ENCODE measurements around the gene VPS25. TPM values are rescaled to one million over a fixed set of nuclear protein-coding genes. Genes with fewer than 3 reads are reported as not detected.

The VPS25 gene
- total RNA-seq, 1 donor from 2014 or later: 77.5 TPM

DNA sequence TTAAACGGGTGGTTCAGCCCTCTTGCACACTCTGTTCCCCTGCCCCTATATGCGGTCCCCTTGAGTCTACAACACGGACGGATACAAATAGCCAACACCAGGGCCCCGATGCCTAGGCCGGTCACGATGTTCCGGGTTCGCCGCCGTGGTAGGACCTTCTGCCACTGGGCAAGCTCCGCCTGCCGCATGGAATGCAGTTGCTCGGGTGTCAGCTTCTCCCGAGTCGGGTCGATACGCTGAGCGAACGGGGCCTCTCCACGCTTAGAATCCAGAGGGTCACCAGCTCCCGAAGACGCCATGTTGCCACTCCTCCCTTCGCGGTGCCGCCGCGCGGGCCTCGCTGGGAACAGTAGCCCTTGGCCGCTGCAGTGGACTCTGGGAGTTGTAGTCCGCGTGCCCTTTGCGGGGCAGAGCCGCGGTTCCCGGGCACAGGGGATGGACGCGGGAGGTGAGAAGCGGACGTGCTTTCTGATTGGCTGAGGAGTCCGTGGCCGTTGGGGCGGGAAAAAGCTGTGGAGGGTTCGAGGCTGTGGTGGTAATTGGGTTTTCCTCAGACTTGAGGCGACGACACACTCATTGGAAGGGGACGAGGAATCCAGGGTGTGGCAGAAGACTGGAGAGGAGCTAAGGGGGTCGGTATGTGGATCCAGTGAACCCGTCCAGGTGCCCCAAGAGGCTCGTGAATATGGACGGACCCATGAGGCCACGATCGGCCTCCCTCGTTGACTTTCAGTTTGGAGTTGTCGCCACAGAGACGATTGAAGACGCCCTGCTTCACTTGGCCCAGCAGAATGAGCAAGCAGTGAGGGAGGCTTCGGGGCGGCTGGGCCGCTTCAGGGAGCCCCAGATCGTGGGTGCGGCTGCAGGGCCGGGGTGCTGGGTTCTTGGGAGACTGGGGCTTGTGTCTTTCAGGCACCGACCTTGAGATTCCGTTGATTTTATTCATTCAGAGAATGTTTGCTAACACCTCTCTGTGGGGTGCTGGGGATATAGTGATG lies 25.4 kb downstream of the VPS25 start, which contains the start of the genes CNTD1 and COA3:
Gene CNTD1, plus strand, starts transcription at position 479 of the 998 bp plus-strand sequence. Its CDS starts 207 bp downstream, at position 686.
Gene COA3, minus strand, starts transcription at position 322 of the 998 bp plus-strand sequence. Its CDS starts 23 bp downstream, at position 299.
- Histone ChIP-seq H3K9me3 (ENCODE audit: low read depth) (no peaks in the 10 kb centered on the region), H3K4me2 (peak within 1 kb of the TSS; percentile 92), H4K20me1 (ENCODE audit: low read depth) (no peaks in the 10 kb centered on the region), H3K27ac (no peak within 1 kb of the TSS), H3K79me2 (ENCODE audit: low read depth) (peaks cover 16% of the 10 kb centered on the region), H3K4me1 (peaks cover 7% of the 10 kb centered on the region), H3K27me3 (peaks cover 34% of the 10 kb centered on the region), H3F3A (ENCODE audit: low read depth) (no peaks in the 10 kb centered on the region), H2AFZ (replicated peaks) (peak within 1 kb of the TSS; percentile 74), H3K36me3 (no peaks in the 10 kb centered on the region), H3K4me3 (peak within 1 kb of the TSS; percentile 87), H3K9ac (peak within 1 kb of the TSS; percentile 73)
- peak; percentile 93 for DNase-seq (ENCODE audit: low spot score)
- peak within 1 kb of the TSS; percentile 95 for H3K4me3 Mint-ChIP-seq
- H3K27ac Mint-ChIP-seq: peak within 1 kb of the TSS; percentile 18
- peaks cover 20% of the 10 kb centered on the region for H3K4me1 Mint-ChIP-seq
- H3K36me3 Mint-ChIP-seq: peaks cover 12% of the 10 kb centered on the region
- H3K27me3 Mint-ChIP-seq (ENCODE audit: insufficient read depth, low read depth): peaks cover 16% of the 10 kb centered on the region
- TF ChIP-seq EZH2 (IDR thresholded peaks at IDR 0.05) (no peak), EZH2phosphoT487 (IDR thresholded peaks at IDR 0.05) (no peak)
- TF ChIP-seq, protein P1, sequence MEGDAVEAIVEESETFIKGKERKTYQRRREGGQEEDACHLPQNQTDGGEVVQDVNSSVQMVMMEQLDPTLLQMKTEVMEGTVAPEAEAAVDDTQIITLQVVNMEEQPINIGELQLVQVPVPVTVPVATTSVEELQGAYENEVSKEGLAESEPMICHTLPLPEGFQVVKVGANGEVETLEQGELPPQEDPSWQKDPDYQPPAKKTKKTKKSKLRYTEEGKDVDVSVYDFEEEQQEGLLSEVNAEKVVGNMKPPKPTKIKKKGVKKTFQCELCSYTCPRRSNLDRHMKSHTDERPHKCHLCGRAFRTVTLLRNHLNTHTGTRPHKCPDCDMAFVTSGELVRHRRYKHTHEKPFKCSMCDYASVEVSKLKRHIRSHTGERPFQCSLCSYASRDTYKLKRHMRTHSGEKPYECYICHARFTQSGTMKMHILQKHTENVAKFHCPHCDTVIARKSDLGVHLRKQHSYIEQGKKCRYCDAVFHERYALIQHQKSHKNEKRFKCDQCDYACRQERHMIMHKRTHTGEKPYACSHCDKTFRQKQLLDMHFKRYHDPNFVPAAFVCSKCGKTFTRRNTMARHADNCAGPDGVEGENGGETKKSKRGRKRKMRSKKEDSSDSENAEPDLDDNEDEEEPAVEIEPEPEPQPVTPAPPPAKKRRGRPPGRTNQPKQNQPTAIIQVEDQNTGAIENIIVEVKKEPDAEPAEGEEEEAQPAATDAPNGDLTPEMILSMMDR (IDR thresholded peaks at IDR 0.05): peak; percentile 12
- H3K9me3 Mint-ChIP-seq: peaks cover 3% of the 10 kb centered on the region

DNA sequence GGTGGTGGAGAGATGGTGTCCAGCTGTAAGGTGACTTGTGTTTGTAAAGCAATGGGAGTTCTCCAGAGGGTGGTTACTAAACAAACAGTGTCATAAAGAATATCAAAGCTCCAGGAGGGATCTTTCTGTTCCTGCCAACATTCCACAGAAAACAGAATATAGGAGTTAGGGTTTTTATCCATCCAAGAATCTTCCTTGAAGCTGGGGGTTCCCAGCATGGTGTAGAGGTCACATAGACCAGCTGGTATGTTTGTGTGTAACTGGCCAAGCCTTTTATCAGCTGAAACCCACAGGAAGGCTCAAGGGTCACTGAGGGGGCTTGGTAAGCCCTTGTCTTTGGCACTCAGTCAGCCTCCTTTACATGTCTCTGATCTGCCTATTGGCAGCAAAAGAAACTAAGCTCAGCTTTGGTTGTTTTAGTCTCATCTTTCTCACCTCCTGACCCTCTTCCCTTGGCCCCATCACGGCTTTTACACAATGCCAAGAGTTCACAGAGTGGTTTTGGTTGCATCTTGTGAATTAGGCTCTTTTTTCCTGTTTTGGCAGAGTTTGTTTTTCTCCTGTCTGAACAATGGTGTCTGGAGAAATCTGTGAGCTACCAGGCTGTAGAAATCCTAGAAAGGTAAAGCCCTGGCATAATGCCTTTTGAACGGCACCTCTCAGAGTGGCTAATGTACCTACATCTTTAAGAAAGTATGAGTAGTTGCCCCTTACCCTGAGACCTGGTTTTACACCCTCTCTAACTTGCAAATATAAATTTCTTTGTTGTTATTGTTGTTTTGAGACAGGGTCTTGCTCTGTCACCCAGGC lies 30.0 kb downstream of the VPS25 start:
- H3K9me3 Mint-ChIP-seq: peaks cover 3% of the 10 kb centered on the region
- TF ChIP-seq, protein P1 (IDR thresholded peaks at IDR 0.05): no peak
- TF ChIP-seq EZH2phosphoT487 (IDR thresholded peaks at IDR 0.05): no peak
- no peak for DNase-seq (ENCODE audit: low spot score)
- H3K4me1 ChIP-seq: no peaks in the 10 kb centered on the region
- H3K27ac Mint-ChIP-seq: peak overlapping the region; percentile 80
- no peaks in the 10 kb centered on the region for H3F3A ChIP-seq (ENCODE audit: low read depth)
- no peak overlapping the region for H3K27ac ChIP-seq
- no peaks in the 10 kb centered on the region for H3K36me3 ChIP-seq
- no peak overlapping the region for H3K4me2 ChIP-seq
- H3K36me3 Mint-ChIP-seq: peaks cover 2% of the 10 kb centered on the region
- H3K27me3 ChIP-seq: peaks cover 34% of the 10 kb centered on the region
- H4K20me1 ChIP-seq (ENCODE audit: low read depth): no peaks in the 10 kb centered on the region
- H3K4me1 Mint-ChIP-seq: peaks cover 22% of the 10 kb centered on the region
- peak overlapping the region; percentile 42 for H3K4me3 Mint-ChIP-seq
- H3K9me3 ChIP-seq (ENCODE audit: low read depth): no peaks in the 10 kb centered on the region
- H3K79me2 ChIP-seq (ENCODE audit: low read depth): peaks cover 1% of the 10 kb centered on the region
- H3K27me3 Mint-ChIP-seq (ENCODE audit: insufficient read depth, low read depth): peaks cover 12% of the 10 kb centered on the region
- H2AFZ ChIP-seq (replicated peaks): no peak overlapping the region
- H3K4me3 ChIP-seq: no peak overlapping the region
- no peak overlapping the region for H3K9ac ChIP-seq

DNA sequence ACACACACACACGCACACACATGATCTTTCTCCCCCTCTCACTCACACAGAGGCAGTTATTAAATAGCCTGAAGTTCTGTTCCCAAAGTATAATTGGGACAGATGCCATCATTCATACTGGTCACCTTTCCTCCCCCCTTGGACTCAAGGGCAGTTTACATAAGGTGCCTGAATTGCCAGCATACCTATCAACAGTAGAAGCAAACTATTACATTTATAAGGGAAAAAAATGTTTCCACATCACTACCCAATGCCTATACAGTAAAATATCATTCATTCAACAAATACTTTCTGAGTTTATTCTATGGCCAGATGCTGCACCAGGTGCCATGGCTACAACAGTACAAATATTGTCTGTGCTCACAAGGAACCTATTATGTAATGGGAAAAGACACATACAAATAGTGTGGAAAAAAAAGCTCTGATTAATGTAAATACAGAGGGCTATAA lies 31.7 kb downstream of the VPS25 start:
- H3K4me3 Mint-ChIP-seq: no peak overlapping the region
- Histone ChIP-seq H3K4me1 (no peaks in the 10 kb centered on the region), H3K9me3 (ENCODE audit: low read depth) (no peaks in the 10 kb centered on the region), H3F3A (ENCODE audit: low read depth) (no peaks in the 10 kb centered on the region), H4K20me1 (ENCODE audit: low read depth) (no peaks in the 10 kb centered on the region), H3K9ac (no peak overlapping the region), H3K4me2 (no peak overlapping the region), H2AFZ (replicated peaks) (no peak overlapping the region), H3K4me3 (no peak overlapping the region), H3K27me3 (peaks cover 25% of the 10 kb centered on the region), H3K79me2 (ENCODE audit: low read depth) (no peaks in the 10 kb centered on the region), H3K27ac (no peak overlapping the region), H3K36me3 (no peaks in the 10 kb centered on the region)
- H3K27me3 Mint-ChIP-seq (ENCODE audit: insufficient read depth, low read depth): peaks cover 2% of the 10 kb centered on the region
- no peak for DNase-seq (ENCODE audit: low spot score)
- H3K9me3 Mint-ChIP-seq: no peaks in the 10 kb centered on the region
- H3K4me1 Mint-ChIP-seq: peaks cover 16% of the 10 kb centered on the region
- H3K27ac Mint-ChIP-seq: no peak overlapping the region
- no peak for TF ChIP-seq EZH2 (IDR thresholded peaks at IDR 0.05)
- TF ChIP-seq EZH2phosphoT487 (IDR thresholded peaks at IDR 0.05): no peak
- TF ChIP-seq, protein P1 (IDR thresholded peaks at IDR 0.05): no peak
- H3K36me3 Mint-ChIP-seq: no peaks in the 10 kb centered on the region

All from neural progenitor cell (in vitro differentiated cells).